PC-9 (cell line): ENCODE data around the gene HSP90AB1.
A peak's percentile ranks its signal among the peaks of the same experiment; 100 is the strongest.

Source experiments
- CTCF ChIP-seq: fragments of 200-600 bp; sonication (generic); conservative IDR thresholded peaks from 2 replicates; pipeline ENCODE4 v1.6.1; 2017; ENCODE audit warnings: mixed run types, antibody characterized with exemption, mild to moderate bottlenecking, moderate library complexity
- EZH2 ChIP-seq: fragments of 200-600 bp; sonication (generic); IDR thresholded peaks from 2 replicates; pipeline ENCODE4 v1.8.0; 2017; ENCODE audit warnings: antibody characterized with exemption, low read depth

DNA sequence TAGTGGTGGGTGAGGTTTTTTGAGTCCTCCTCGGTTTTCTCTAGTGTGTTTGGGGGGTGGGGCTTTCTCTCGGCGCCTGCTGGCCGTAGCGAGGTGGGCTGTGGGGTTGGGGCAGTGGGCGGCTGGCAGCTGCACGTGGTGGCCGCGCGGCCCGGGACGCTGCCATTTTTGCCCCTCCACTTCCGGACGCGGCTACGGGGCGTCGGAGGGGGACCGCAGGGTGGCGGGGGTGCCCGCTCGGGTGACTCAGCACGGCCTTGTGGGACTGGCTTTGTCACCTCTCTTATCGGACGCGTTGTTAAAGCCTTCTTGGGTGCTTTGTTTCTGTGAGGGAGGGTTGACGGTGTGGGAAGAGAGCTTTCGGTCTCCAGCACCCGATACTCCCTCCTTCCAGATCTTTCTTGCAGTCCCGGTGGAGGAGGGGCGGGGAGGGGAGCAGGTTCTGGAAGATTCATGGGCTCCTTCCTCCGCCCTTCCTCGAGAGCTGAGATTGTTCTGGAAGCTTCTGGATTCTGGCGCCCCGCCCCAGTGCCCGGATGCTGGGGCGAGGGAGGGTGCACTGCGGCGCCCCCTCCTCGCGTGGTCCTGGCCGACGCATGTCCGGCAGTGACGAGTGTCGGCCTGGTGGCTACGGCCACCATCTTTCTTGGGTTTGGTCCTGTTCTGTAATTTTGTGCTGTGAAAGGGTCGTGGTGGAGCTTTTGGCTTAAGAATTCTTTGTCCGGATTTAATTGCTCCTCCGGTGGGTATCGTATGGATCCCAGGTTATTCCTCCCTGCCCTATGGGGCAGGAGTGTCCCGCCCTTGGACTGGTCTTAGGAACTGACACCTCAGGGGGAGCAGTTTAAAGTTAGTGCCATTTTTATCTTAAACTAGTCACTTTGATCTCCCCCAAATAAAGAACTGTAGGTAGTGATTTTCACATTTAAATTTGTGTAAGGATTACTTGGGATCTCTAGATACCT, 719 bp downstream of the HSP90AB1 start:
- TF ChIP-seq EZH2, result no peak
- TF ChIP-seq CTCF, result peak; percentile 17; the same call in 1 of the 2 replicates
